ENCODE results near the gene NAA80. TPM values are rescaled to one million over a fixed set of nuclear protein-coding genes. Genes with fewer than 3 reads are reported as not detected.

NAA80 gene
- total and polyA plus RNA-seq, 2 donors (not counting 3 experiments of a cell fraction or from before 2014, with no cell fraction given), result 9.0 to 13.1 TPM

GRCh38 chr3:50263478-50264382, 35.5 kb downstream of the NAA80 start:
- Histone ChIP-seq H3K4me3 (replicated peaks in 1 of 3; ENCODE audit: insufficient read depth in 1 of 3, low read depth in 1 of 3, low read length in 3 of 3) (no peak overlapping the region), H3K9ac (replicated peaks; ENCODE audit: extremely low read depth, insufficient read depth, low read length) (no peak overlapping the region), H3K4me2 (ENCODE audit: insufficient read depth, low read length) (no peak overlapping the region), H2AFZ (ENCODE audit: low read depth, low read length) (no peak overlapping the region), H3K27ac (ENCODE audit: insufficient read depth, low read depth, low read length) (no peak overlapping the region), H4K20me1 (replicated peaks; ENCODE audit: control insufficient read depth, extremely low read depth, insufficient read depth, low read length) (no peaks in the 10 kb centered on the region), H3K9me1 (replicated peaks; ENCODE audit: control insufficient read depth, extremely low read depth, insufficient read depth, low read length) (no peaks in the 10 kb centered on the region), H3K36me3 (ENCODE audit: control insufficient read depth in 2 of 2, extremely low read depth in 1 of 2, insufficient read depth in 2 of 2, low read length in 2 of 2) (peaks cover 0 to 5% of the 10 kb centered on the region in 2 experiments), H3K27me3 (ENCODE audit: control insufficient read depth in 2 of 2, insufficient read depth in 2 of 2, low read length in 2 of 2) (peaks cover 3 to 6% of the 10 kb centered on the region in 2 experiments), H3K9me3 (replicated peaks; ENCODE audit: control insufficient read depth, insufficient read depth, low read length) (no peaks in the 10 kb centered on the region), H3K79me2 (ENCODE audit: control insufficient read depth, insufficient read depth, low read length) (no peaks in the 10 kb centered on the region), H3K4me1 (ENCODE audit: control insufficient read depth, extremely low read depth, insufficient read depth, low read length) (peaks cover 15% of the 10 kb centered on the region)
- FAIRE-seq (no peak), DNase-seq (ENCODE audit: low read depth, low spot score) (no peak)
- ChIA-PET CTCF (interaction anchor here (0.6 to 2.3 kb wide), 9 partner anchors 13 to 82 kb away, joined by 3 to 16 read pairs (median 4); no protein-coding TSS in a partner anchor), POLR2A (interaction anchor here (0.6 to 2.4 kb wide), 5 partner anchors 28 to 72 kb away, joined by 3 to 16 read pairs (median 7); partner anchors contain the start of genes GNAI2 and SLC38A3)
- dilution Hi-C loops (cut with MboI; ENCODE audit: extremely low pct_ligation_motif_present, low sequenced_read_pairs) (no loop called here), intact Hi-C loops (cut with micrococcal nuclease) (loop anchor here (10.0 kb wide), 1 partner anchor 139 kb away; no protein-coding TSS in a partner anchor)
- TF ChIP-seq GATA2 (IDR thresholded peaks at IDR 0.05; ENCODE audit: insufficient read depth, insufficient read length, low read depth, low read length) (no peak), JUN (IDR thresholded peaks at IDR 0.05; ENCODE audit: borderline replicate concordance, insufficient read depth, insufficient read length, low read depth) (no peak), MAX (IDR thresholded peaks at IDR 0.05; ENCODE audit: insufficient read depth, insufficient read length) (no peak), FOS (IDR thresholded peaks at IDR 0.05; ENCODE audit: borderline replicate concordance, insufficient read depth, low read length) (no peak), POLR2A (IDR thresholded peaks at IDR 0.05; ENCODE audit: low read depth, low read length) (no peak), CTCF (IDR thresholded peaks at IDR 0.05; ENCODE audit: extremely low read depth in 1 of 2, insufficient read depth in 1 of 2, low read depth in 1 of 2, low read length in 2 of 2) (no peak), MYC (IDR thresholded peaks at IDR 0.05; ENCODE audit: low read depth, low read length) (no peak), POLR2AphosphoS5 (IDR thresholded peaks at IDR 0.05; ENCODE audit: insufficient read depth, low read depth, low read length) (no peak), EZH2 (IDR thresholded peaks at IDR 0.05; ENCODE audit: borderline replicate concordance, low read depth, low read length, severe bottlenecking) (no peak)
- no TSS peak for BruUV-seq (replicated peaks)

All from endothelial cell of umbilical vein (primary cell).